ENCODE results near the gene CETP.
"Not testable (repeated sequence)": the region's sequence is repeated elsewhere in the genome, so short reads cannot be mapped to it uniquely, and the experiment has no call there.

The CETP gene

GRCh38 chr16:56982695-56983094, 20.9 kb downstream of the CETP start:
- DNase-seq: no peak

GRCh38 chr16:56983211-56983751, 21.5 kb downstream of the CETP start:
- DNase-seq: peak; percentile 12

GRCh38 chr16:56984639-56985038, 22.9 kb downstream of the CETP start:
- DNase-seq: peak; percentile 16

- DNase-seq: peak; percentile 32
Measured at GRCh38 chr16:56985288-56985961, 23.7 kb downstream of the CETP start.

- no peak for DNase-seq
Measured at GRCh38 chr16:56985962-56986360, 24.2 kb downstream of the CETP start.

- peak; percentile 5 for DNase-seq
Measured at GRCh38 chr16:56986361-56986760, 24.6 kb downstream of the CETP start.

GRCh38 chr16:56986908-56987307, 25.2 kb downstream of the CETP start:
- DNase-seq: not testable (repeated sequence)

- DNase-seq: no peak
Measured at GRCh38 chr16:56987692-56988091, 25.9 kb downstream of the CETP start.

- no peak for DNase-seq
Measured at GRCh38 chr16:56988161-56988947, 26.6 kb downstream of the CETP start.

- peak; percentile 97 for DNase-seq
Measured at GRCh38 chr16:56988948-56989945, 27.5 kb downstream of the CETP start, which contains the start of gene NLRC5. NLRC5 (plus strand) TSS chr16:56989557; CDS start chr16:57020713, 31,156 bp downstream.

- DNase-seq: no peak
Measured at GRCh38 chr16:56989988-56990387, 28.2 kb downstream of the CETP start.

- DNase-seq: no peak
Measured at GRCh38 chr16:56990407-56991286, 28.9 kb downstream of the CETP start.

- not testable (repeated sequence) for DNase-seq
Measured at GRCh38 chr16:56992431-56992830, 30.7 kb downstream of the CETP start.

GRCh38 chr16:56993204-56993603, 31.5 kb downstream of the CETP start:
- DNase-seq: no peak

- no peak for DNase-seq
Measured at GRCh38 chr16:56994311-56994710, 32.6 kb downstream of the CETP start.

GRCh38 chr16:56995136-56995805, 33.5 kb downstream of the CETP start:
- DNase-seq: no peak

- DNase-seq: no peak
Measured at GRCh38 chr16:56997264-56997663, 35.5 kb downstream of the CETP start.

- no peak for DNase-seq
Measured at GRCh38 chr16:56997931-56998330, 36.2 kb downstream of the CETP start.

- DNase-seq: no peak
Measured at GRCh38 chr16:56998352-56998751, 36.6 kb downstream of the CETP start.

- no peak for DNase-seq
Measured at GRCh38 chr16:56998861-56999260, 37.1 kb downstream of the CETP start.
